Posterior vena cava (tissue), 2 donors: ENCODE results near the gene RNF220. TPM values are rescaled to one million over a fixed set of nuclear protein-coding genes. Genes with fewer than 3 reads are reported as not detected.

Experiments
- DNase-seq: peaks from one replicate; pipeline ENCODE4 v3.0.0-alpha.2; 2020; ENCODE audit warnings: low spot score
- intact Hi-C, 2 donors: fragments of 100-400 bp; cut with DNase I; formaldehyde crosslinking; loops; one replicate each; pipeline versions ENCODE4 v1.14.1 to v1.14.2; 2022 to 2023
- total RNA-seq, 2 donors: library from RNA; stranded (reverse); fragmentation: NEBNext Ultra II Directional; extraction: Animal tissue kit (Norgen Biotek cat#: 25700); gene quantifications; one replicate each; pipeline ENCODE4 v1.2.1, GENCODE V29; 2021
- donor health status: DM: yes; HTN: yes; CAD: no.
- donor health status: DM: yes; HTN: yes; CAD: no.

RNF220 gene
- total RNA-seq, 2 donors from 2014 or later, result 46.4 to 53.6 TPM

GRCh38 chr1:44636083-44636687 is 231.1 kb downstream of the RNF220 start:
- intact Hi-C loops, result no loop called here
- peak; percentile 61 for DNase-seq

DNA sequence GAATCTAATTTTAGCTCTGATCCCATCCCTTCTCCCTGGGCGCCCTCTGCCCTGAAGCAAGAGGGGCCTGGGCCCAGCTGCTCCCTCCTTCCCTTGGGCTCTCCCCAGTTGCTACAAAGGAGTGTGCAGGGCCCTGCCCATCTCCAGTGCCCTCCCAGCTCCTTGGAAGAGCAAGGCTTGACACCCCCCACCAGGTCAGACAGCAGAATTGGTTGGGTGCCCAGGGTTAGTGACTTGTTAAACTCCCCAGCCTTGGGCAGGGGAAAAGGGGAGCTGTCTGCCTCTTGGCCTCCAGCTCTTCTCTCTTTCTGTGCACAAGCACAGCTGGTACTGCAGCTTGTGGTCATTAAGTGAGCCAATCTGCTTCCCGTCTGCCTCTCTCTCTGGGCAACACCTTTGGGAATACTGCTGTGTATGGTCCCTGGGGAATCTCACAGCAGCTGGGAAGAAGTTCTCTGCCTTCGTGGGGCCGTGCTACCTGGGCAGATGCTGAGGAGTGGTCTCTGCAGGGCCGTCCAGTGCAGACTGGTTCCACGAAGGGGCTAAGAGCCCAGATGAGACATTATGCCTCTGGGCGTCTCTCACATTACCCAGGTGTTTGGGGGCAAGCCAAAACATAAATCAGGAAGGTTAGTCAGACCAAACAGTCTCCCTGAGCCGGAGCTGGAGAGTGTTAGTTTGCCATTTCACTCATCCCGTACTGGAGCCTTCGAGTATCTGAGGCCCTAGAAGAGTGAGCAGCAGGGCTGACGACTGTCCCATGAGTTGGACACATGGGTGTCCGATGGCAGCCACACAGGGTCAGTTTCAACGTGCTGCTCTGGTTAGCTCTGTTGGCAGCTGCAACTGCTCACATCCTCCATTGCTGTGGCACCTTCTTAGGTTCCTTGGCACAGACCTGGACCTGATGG is 231.9 kb downstream of the RNF220 start:
- DNase-seq, result peak; percentile 59
- intact Hi-C loops, result no loop called here

GRCh38 chr1:44637702-44638411 is 232.8 kb downstream of the RNF220 start:
- intact Hi-C loops, result no loop called here
- peak; percentile 74 for DNase-seq

DNA sequence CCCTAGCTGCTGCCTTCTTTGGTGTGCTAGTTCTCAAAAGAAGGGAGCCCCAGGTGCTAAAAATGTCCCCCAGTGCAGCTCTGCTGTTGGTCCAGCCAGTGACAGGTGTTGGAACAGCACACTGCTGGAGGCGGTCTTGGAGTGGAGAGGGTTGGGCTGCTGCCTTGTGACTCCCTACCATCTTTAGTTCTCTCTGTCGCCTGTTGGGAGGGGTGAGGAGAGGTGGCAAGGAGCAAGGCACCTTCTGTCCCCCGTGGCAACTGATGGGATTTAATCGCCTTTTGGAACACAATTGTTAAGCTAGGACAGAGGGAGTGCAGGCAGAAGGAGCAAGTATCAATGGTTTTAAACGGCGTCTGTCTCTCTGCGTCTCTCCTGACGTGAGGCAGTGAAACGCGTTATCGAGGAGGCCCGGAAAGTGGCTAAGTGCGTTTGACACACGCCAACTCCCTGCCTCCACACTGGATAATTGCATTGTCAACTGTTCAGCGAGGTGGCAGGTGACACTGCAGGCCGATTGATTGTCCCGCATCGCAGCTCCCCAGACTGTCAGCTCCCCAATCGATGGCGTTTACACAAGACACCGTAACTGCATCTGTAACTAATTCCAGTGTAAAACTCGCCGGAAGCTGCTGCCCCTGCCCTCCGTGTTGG is 235.3 kb downstream of the RNF220 start:
- intact Hi-C loops, result no loop called here

GRCh38 chr1:44641126-44642102 is 236.4 kb downstream of the RNF220 start:
- intact Hi-C loops, result no loop called here
- peak; percentile 62 for DNase-seq

More for the DNA sequence above, 235.3 kb downstream of the RNF220 start:
- peak; percentile 55 for DNase-seq

- intact Hi-C loops, result no loop called here
- DNase-seq, result no peak
Measured at GRCh38 chr1:44642255-44642654, 237.2 kb downstream of the RNF220 start.

DNA sequence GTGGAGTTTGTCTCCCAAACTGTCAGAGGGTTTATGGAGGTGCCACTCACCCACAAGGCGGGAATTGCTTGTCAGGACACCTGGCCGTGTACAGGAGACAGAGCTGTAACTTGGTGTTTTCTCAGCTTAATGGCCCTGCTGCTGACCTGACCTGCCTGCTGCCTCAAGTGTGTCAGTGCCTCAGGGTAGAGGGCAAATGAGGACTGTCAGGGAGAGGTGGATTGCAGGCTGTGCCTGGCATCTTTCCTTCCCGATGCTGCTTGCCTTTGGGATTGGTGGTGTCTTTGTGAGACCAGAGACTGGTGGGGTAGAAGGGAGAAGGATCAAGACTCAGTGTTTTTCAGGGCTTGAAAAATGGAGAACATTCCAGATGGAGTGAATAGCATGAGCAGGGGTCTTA is 237.9 kb downstream of the RNF220 start:
- intact Hi-C loops, result no loop called here
- DNase-seq, result no peak

DNA sequence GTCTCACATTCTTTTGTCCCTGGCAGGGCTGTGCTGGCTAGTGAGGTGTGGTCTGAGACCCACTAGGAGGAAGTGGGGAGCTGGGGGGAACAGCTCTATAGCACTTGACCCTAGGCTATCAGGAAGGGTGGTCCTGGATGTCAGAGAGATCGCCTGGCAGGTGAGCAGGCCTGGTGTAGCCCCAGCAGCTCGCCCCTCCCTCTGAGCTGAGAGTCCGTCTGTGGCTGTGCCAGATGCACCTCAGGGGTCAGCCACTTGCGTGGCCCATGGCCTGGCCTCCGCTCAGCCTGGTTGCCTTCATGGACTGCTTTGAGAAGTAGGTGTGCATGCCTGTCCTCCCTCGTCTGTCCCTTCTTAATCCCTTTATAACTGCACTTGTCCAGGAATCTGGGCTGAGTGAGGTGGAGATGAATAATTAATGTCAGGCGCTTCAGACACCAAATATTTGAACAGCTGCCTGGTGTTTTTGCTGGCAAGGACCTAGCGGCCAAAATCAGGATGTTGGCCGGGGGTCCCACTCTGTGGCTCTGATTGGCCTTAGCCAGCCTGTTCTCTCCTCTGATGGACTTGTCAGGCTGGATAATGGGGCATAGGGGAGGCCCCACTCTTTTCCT is 238.8 kb downstream of the RNF220 start:
- DNase-seq, result no peak
- intact Hi-C loops, result loop anchor here in 1 of 2 donors (1.0 kb wide), 1 partner anchor 46 kb away; no protein-coding TSS in a partner anchor

- DNase-seq, result no peak
- intact Hi-C loops, result loop anchor here in 1 of 2 donors (1.0 kb wide), 1 partner anchor 47 kb away; no protein-coding TSS in a partner anchor
Measured at GRCh38 chr1:44644806-44645205, 239.8 kb downstream of the RNF220 start.

- intact Hi-C loops, result loop anchor here in 1 of 2 donors (2.0 kb wide), 1 partner anchor 27 kb away; no protein-coding TSS in a partner anchor
- DNase-seq, result peak; percentile 87
Measured at GRCh38 chr1:44645476-44646244, 240.6 kb downstream of the RNF220 start.

DNA sequence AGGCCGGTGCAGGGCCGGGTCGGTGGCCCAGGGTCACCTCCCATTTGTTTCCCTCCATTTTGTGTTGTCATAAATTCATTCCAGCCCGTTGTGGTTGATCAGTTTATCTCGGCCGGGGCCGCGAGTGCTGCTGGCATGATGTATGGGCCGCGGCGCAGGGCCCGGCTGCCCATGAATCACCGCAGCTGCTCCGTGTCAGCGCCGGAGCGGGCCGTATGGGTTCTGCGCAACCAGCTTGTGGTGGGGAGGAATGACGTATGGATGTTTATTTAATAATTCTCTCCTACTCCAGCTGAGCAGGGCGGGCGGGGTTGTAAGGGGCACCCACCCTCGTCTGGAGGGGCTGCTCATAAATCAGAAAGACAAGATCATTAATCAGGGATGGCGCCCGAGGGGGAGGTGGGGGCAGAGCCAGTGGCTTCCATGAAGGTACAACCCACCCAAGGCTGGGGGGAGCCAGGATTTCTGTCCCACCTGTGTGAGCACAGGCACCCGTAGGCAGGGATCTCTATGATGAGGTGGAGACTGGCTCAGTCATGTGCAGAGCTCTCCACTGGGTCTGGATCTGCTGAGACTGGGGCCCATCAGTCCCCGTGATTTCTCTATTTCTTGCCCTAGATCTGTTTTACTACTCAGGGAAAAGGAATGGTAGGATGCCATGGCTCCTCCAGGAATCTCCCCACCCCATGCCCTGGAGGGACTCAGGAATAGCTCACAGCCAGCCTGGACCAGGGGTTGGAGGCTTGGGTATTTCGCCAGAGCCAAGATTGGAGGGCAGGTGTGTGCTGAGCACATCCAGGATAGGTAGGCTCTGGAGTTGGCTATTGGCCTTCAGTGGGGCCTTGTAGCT is 241.4 kb downstream of the RNF220 start:
- no peak for DNase-seq
- intact Hi-C loops, result loop anchor here in 1 of 2 donors (2.0 kb wide), 1 partner anchor 28 kb away; no protein-coding TSS in a partner anchor

DNA sequence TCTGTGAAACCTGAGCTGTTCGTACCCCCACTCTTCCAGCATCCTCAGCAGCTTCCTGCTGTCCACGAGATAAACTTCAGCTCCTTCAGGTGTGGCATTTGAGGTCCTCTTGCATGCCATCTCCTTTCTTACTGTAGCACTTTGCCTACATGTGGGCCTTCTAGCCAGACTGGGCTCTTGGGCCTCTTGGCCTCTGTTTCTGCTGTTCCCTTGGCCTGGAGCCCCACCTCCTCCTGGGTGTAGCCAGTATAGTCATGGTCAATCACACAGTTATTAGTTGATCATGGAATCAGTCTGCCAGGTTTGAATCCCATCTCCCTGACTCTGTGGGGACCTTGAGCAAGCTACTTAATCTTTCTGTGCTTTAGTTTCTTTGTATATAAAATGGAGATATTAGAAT is 242.8 kb downstream of the RNF220 start:
- no peak for DNase-seq
- intact Hi-C loops, result loop anchor here in 1 of 2 donors (2.0 kb wide), 1 partner anchor 29 kb away; no protein-coding TSS in a partner anchor

GRCh38 chr1:44648529-44649250 is 243.6 kb downstream of the RNF220 start:
- DNase-seq, result no peak
- intact Hi-C loops, result no loop called here

- intact Hi-C loops, result loop anchor here (2.0 to 5.0 kb wide), 2 partner anchors 39 to 267 kb away; no protein-coding TSS in a partner anchor
- no peak for DNase-seq
Measured at GRCh38 chr1:44649788-44650158, 244.7 kb downstream of the RNF220 start.

GRCh38 chr1:44650159-44650831 is 245.2 kb downstream of the RNF220 start:
- intact Hi-C loops, result loop anchor here (2.0 to 5.0 kb wide), 2 partner anchors 39 to 268 kb away; no protein-coding TSS in a partner anchor
- no peak for DNase-seq
